Muscle of leg (tissue), 11 donors: ENCODE measurements around the gene TRABD2B. TPM values are rescaled to one million over a fixed set of nuclear protein-coding genes. Genes with fewer than 3 reads are reported as not detected.

Experiments
- DNase-seq: peaks from one replicate; pipeline ENCODE4 v3.0.0; 2013
- H3K27ac ChIP-seq: one replicate; pipeline ENCODE4 v1.5.1; 2013; ENCODE audit warnings: mild to moderate bottlenecking, low read length, control low read depth
- H3K27me3 ChIP-seq: one replicate; pipeline ENCODE4 v1.6.1; 2013; ENCODE audit warnings: low read length; ENCODE audit not compliant: control insufficient read depth, insufficient read depth
- H3K36me3 ChIP-seq: one replicate; pipeline ENCODE4 v1.6.1; 2013; ENCODE audit warnings: low read length; ENCODE audit not compliant: control insufficient read depth, insufficient read depth
- H3K4me1 ChIP-seq: one replicate; pipeline ENCODE4 v1.6.1; 2013; ENCODE audit warnings: low read length; ENCODE audit not compliant: control insufficient read depth, insufficient read depth
- H3K4me3 ChIP-seq: one replicate; pipeline ENCODE4 v1.5.1; 2013; ENCODE audit warnings: low read length, control low read depth
- H3K9me3 ChIP-seq: replicated peaks from 2 replicates; pipeline ENCODE4 v1.6.1; 2013; ENCODE audit warnings: low read depth, low read length; ENCODE audit not compliant: control insufficient read depth
- WGBS: methylation state at CpG from one replicate; pipeline ENCODE4 v1.1.5; 2013; ENCODE audit warnings: missing lambda C conversion rate; ENCODE audit not compliant: insufficient coverage; 5-methylcytosine and 5-hydroxymethylcytosine counted together
- polyA plus RNA-seq, 8 donors: library from polyadenylated mRNA; unstranded; fragments of 120-200 nt; gene quantifications; one replicate each; pipeline versions ENCODE4 v1.2.1 to v1.2.3, GENCODE V29; 2013; ENCODE audit warnings: inconsistent platforms in 1 of 8, low replicate concordance in 1 of 8; ENCODE audit not compliant: insufficient read length in 8 of 8, insufficient read depth in 1 of 8
- total RNA-seq: library from RNA; stranded (reverse); fragments of 120-200 nt; gene quantifications from one replicate; pipeline ENCODE4 v1.2.4, GENCODE V29; 2013

TRABD2B gene
- total and polyA plus RNA-seq, 9 donors = 1.1 to 7.0 (median 4.4) TPM

- H3K4me3 ChIP-seq = no peak overlapping the region
- H3K4me1 ChIP-seq = peaks cover 24% of the 10 kb centered on the region
- H3K27ac ChIP-seq = no peak overlapping the region
- 57% methylated on average over 5 of the region's 6 CpGs for WGBS
- DNase-seq = no peak
- no peaks in the 10 kb centered on the region for H3K36me3 ChIP-seq
- no peaks in the 10 kb centered on the region for H3K9me3 ChIP-seq
- H3K27me3 ChIP-seq = peaks cover 3% of the 10 kb centered on the region
Observed at GRCh38 chr1:47927165-47927564, 70.0 kb downstream of the TRABD2B start.

GRCh38 chr1:47926461-47926999 lies 70.7 kb downstream of the TRABD2B start:
- Histone ChIP-seq H3K4me1 (peaks cover 24% of the 10 kb centered on the region), H3K27ac (no peak overlapping the region), H3K36me3 (no peaks in the 10 kb centered on the region), H3K27me3 (peaks cover 3% of the 10 kb centered on the region), H3K9me3 (no peaks in the 10 kb centered on the region), H3K4me3 (no peak overlapping the region)
- DNase-seq = no peak
- no CpG with 5 or more reads among the region's 2 CpGs for whole genome bisulfite sequencing

GRCh38 chr1:47924270-47925048 lies 72.7 kb downstream of the TRABD2B start:
- 39% methylated on average over 3 of the region's 7 CpGs for WGBS
- Histone ChIP-seq H3K4me1 (peaks cover 13% of the 10 kb centered on the region), H3K4me3 (no peak overlapping the region)

GRCh38 chr1:47921935-47922415 lies 75.2 kb downstream of the TRABD2B start:
- Histone ChIP-seq H3K36me3 (no peaks in the 10 kb centered on the region), H3K27me3 (peaks cover 1% of the 10 kb centered on the region), H3K4me1 (peaks cover 8% of the 10 kb centered on the region), H3K9me3 (no peaks in the 10 kb centered on the region), H3K4me3 (no peak overlapping the region), H3K27ac (no peak overlapping the region)
- DNase-seq = no peak
- 60% methylated on average over 1 of the region's 4 CpGs for WGBS

More at GRCh38 chr1:47924270-47925048, 72.7 kb downstream of the TRABD2B start:
- H3K9me3 ChIP-seq = no peaks in the 10 kb centered on the region
- no peaks in the 10 kb centered on the region for H3K36me3 ChIP-seq
- DNase-seq = no peak
- H3K27me3 ChIP-seq = peaks cover 3% of the 10 kb centered on the region
- no peak overlapping the region for H3K27ac ChIP-seq

- Histone ChIP-seq H3K36me3 (no peaks in the 10 kb centered on the region), H3K27me3 (no peaks in the 10 kb centered on the region), H3K4me3 (no peak overlapping the region), H3K9me3 (no peaks in the 10 kb centered on the region), H3K27ac (no peak overlapping the region), H3K4me1 (peaks cover 20% of the 10 kb centered on the region)
- 62% methylated on average over 1 of the region's 3 CpGs for WGBS
- no peak for DNase-seq
Observed at GRCh38 chr1:47919113-47919833, 77.9 kb downstream of the TRABD2B start.

GRCh38 chr1:47918257-47918867 lies 78.8 kb downstream of the TRABD2B start:
- H3K4me3 ChIP-seq = no peak overlapping the region
- H3K4me1 ChIP-seq = peaks cover 21% of the 10 kb centered on the region
- 65% methylated on average over 7 of the region's 8 CpGs for WGBS
- no peaks in the 10 kb centered on the region for H3K36me3 ChIP-seq
- no peaks in the 10 kb centered on the region for H3K9me3 ChIP-seq
- no peak for DNase-seq
- H3K27ac ChIP-seq = no peak overlapping the region
- no peaks in the 10 kb centered on the region for H3K27me3 ChIP-seq

- Histone ChIP-seq H3K9me3 (no peaks in the 10 kb centered on the region), H3K4me3 (no peak overlapping the region), H3K4me1 (peaks cover 21% of the 10 kb centered on the region), H3K27ac (no peak overlapping the region), H3K36me3 (no peaks in the 10 kb centered on the region), H3K27me3 (no peaks in the 10 kb centered on the region)
- WGBS = no CpG with 5 or more reads among the region's 3 CpGs
- no peak for DNase-seq
Observed at GRCh38 chr1:47917687-47918086, 79.5 kb downstream of the TRABD2B start.

GRCh38 chr1:47915677-47916353 lies 81.4 kb downstream of the TRABD2B start:
- Histone ChIP-seq H3K36me3 (no peaks in the 10 kb centered on the region), H3K27me3 (no peaks in the 10 kb centered on the region), H3K27ac (no peak overlapping the region), H3K4me1 (peaks cover 21% of the 10 kb centered on the region), H3K9me3 (no peaks in the 10 kb centered on the region), H3K4me3 (no peak overlapping the region)
- no peak for DNase-seq
- 37% methylated on average over 3 of the region's 13 CpGs for WGBS

GRCh38 chr1:47914952-47915676 lies 82.1 kb downstream of the TRABD2B start:
- Histone ChIP-seq H3K4me3 (no peak overlapping the region), H3K36me3 (no peaks in the 10 kb centered on the region), H3K9me3 (no peaks in the 10 kb centered on the region), H3K27ac (no peak overlapping the region), H3K4me1 (peaks cover 21% of the 10 kb centered on the region), H3K27me3 (no peaks in the 10 kb centered on the region)
- DNase-seq = no peak
- 81% methylated on average over 4 of the region's 8 CpGs for WGBS
